Measurements from ENCODE around the gene NLRP6.

Gene NLRP6

DNA sequence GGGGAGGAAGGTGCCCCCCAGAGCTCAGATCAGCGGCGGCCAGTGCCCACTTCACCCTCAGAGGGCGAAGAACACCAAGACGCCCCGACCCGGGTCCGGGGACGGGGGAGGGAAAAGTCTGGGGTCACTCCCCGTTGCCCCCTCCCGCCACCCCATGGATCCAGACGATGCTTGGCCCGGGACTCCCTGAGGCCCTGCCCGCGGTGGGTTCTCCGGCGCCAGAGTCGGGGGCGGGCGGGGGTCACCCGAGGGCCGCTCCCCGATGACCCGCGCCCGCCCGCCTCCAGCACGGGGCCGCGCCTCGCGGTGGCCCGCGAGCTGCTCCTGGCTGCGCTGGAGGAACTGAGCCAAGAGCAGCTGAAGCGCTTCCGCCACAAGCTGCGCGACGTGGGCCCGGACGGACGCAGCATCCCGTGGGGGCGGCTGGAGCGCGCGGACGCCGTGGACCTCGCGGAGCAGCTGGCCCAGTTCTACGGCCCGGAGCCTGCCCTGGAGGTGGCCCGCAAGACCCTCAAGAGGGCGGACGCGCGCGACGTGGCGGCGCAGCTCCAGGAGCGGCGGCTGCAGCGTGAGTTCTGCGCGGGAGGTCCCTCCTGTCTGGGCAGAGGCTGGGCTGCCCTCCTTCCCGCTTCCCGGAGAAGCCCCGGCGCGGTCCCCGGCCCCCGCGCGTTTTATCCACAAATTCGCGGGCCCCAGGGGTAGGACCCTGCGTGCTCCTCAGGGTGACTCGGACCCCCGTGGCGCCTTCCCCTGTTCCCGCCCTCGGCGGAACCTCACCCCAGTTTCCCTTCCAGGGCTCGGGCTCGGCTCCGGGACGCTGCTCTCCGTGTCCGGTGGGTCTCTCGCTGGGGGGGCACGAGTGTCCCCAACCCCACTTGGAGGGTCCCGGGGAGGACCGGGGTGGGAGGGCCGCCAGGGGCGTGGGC is 1.1 kb downstream of the NLRP6 start:
- TF ChIP-seq, protein P1, sequence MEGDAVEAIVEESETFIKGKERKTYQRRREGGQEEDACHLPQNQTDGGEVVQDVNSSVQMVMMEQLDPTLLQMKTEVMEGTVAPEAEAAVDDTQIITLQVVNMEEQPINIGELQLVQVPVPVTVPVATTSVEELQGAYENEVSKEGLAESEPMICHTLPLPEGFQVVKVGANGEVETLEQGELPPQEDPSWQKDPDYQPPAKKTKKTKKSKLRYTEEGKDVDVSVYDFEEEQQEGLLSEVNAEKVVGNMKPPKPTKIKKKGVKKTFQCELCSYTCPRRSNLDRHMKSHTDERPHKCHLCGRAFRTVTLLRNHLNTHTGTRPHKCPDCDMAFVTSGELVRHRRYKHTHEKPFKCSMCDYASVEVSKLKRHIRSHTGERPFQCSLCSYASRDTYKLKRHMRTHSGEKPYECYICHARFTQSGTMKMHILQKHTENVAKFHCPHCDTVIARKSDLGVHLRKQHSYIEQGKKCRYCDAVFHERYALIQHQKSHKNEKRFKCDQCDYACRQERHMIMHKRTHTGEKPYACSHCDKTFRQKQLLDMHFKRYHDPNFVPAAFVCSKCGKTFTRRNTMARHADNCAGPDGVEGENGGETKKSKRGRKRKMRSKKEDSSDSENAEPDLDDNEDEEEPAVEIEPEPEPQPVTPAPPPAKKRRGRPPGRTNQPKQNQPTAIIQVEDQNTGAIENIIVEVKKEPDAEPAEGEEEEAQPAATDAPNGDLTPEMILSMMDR (IDR thresholded peaks at IDR 0.05; ENCODE audit: insufficient read depth, low read depth, low read length, missing control alignments), result no peak
- no peak overlapping the region for H3K4me3 ChIP-seq (ENCODE audit: low read depth, low read length)
- no peak for DNase-seq (ENCODE audit: low read depth)

DNA sequence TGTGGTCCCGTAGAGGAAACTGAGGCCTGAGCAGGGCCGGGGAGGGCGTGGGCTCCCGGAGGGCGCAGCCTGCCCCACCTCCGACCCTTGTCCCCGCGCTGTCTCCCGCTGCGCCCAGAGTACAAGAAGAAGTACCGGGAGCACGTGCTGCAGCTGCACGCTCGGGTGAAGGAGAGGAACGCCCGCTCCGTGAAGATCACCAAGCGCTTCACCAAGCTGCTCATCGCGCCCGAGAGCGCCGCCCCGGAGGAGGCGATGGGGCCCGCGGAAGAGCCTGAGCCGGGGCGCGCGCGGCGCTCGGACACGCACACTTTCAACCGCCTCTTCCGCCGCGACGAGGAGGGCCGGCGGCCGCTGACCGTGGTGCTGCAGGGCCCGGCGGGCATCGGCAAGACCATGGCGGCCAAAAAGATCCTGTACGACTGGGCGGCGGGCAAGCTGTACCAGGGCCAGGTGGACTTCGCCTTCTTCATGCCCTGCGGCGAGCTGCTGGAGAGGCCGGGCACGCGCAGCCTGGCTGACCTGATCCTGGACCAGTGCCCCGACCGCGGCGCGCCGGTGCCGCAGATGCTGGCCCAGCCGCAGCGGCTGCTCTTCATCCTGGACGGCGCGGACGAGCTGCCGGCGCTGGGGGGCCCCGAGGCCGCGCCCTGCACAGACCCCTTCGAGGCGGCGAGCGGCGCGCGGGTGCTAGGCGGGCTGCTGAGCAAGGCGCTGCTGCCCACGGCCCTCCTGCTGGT is 1.9 kb downstream of the NLRP6 start:
- no peak overlapping the region for H3K4me3 ChIP-seq (ENCODE audit: low read depth, low read length)
- no peak for DNase-seq (ENCODE audit: low read depth)
- TF ChIP-seq, protein P1 (IDR thresholded peaks at IDR 0.05; ENCODE audit: insufficient read depth, low read depth, low read length, missing control alignments), result no peak

DNA sequence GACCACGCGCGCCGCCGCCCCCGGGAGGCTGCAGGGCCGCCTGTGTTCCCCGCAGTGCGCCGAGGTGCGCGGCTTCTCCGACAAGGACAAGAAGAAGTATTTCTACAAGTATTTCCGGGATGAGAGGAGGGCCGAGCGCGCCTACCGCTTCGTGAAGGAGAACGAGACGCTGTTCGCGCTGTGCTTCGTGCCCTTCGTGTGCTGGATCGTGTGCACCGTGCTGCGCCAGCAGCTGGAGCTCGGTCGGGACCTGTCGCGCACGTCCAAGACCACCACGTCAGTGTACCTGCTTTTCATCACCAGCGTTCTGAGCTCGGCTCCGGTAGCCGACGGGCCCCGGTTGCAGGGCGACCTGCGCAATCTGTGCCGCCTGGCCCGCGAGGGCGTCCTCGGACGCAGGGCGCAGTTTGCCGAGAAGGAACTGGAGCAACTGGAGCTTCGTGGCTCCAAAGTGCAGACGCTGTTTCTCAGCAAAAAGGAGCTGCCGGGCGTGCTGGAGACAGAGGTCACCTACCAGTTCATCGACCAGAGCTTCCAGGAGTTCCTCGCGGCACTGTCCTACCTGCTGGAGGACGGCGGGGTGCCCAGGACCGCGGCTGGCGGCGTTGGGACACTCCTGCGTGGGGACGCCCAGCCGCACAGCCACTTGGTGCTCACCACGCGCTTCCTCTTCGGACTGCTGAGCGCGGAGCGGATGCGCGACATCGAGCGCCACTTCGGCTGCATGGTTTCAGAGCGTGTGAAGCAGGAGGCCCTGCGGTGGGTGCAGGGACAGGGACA is 2.7 kb downstream of the NLRP6 start:
- TF ChIP-seq, protein P1 (IDR thresholded peaks at IDR 0.05; ENCODE audit: insufficient read depth, low read depth, low read length, missing control alignments), result no peak
- DNase-seq (ENCODE audit: low read depth), result no peak
- no peak overlapping the region for H3K4me3 ChIP-seq (ENCODE audit: low read depth, low read length)

DNA sequence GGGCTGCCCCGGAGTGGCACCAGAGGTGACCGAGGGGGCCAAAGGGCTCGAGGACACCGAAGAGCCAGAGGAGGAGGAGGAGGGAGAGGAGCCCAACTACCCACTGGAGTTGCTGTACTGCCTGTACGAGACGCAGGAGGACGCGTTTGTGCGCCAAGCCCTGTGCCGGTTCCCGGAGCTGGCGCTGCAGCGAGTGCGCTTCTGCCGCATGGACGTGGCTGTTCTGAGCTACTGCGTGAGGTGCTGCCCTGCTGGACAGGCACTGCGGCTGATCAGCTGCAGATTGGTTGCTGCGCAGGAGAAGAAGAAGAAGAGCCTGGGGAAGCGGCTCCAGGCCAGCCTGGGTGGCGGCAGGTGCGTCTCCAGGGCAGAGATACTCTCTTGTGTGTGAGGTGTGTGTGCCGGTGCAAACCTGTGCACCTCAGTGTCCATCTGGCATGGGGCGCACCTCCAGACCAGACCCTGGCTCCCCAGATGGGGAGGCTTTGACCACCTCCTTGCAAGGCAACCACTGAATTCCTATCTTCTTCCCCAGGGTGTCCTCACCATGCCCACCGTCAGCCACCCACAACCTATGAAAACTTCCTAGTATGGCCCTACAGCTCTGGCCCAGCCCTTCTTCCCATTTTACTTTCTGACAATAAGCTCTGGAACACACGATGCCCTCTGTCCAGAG is 3.4 kb downstream of the NLRP6 start:
- H3K4me3 ChIP-seq (ENCODE audit: low read depth, low read length), result no peak overlapping the region
- TF ChIP-seq, protein P1 (IDR thresholded peaks at IDR 0.05; ENCODE audit: insufficient read depth, low read depth, low read length, missing control alignments), result no peak
- no peak for DNase-seq (ENCODE audit: low read depth)

DNA sequence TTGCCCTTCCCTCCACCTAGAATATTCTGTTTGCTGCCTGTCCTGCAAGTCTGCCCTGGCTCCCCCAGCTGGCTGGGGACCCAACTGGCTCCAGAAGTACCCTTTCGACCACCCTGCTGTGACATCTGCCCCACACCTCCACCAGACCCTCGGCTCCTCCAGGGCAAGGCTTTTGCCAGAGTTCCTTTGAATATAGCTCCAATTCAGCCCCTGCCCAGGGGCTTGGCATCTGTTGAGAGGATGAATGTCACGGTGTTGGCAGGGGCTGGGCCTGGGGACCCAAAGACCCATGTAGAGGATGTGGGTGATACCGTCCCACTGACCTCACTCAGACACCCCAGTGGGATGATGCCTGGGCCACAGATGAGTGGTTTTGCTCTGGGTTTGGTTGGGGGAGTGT is 4.0 kb downstream of the NLRP6 start:
- TF ChIP-seq, protein P1 (IDR thresholded peaks at IDR 0.05; ENCODE audit: insufficient read depth, low read depth, low read length, missing control alignments), result no peak
- H3K4me3 ChIP-seq (ENCODE audit: low read depth, low read length), result no peak overlapping the region
- DNase-seq (ENCODE audit: low read depth), result no peak

Data from GM12865 (cell line).